ENCODE results near the gene NCAN. TPM values are rescaled to one million over a fixed set of nuclear protein-coding genes. Genes with fewer than 3 reads are reported as not detected.

NCAN gene
- total and polyA plus RNA-seq, 2 of the 13 experiments (the other 11 are each of a cell fraction or from before 2014, with no cell fraction given): not detected

GRCh38 chr19:19192078-19192882, 19.5 kb upstream of the NCAN start, which contains the start of the genes BORCS8 and RFXANK (continued):
- TF ChIP-seq ZNF318 (CRISPR knock-in tag; IDR thresholded peaks at IDR 0.05): no peak
- TF ChIP-seq ZC3H4 (CRISPR knock-in tag; IDR thresholded peaks at IDR 0.05; ENCODE audit: borderline replicate concordance): no peak
- TF ChIP-seq HNRNPUL1 (IDR thresholded peaks at IDR 0.05; ENCODE audit: low read depth, low read length): peak; percentile 74
- peak; percentile 58; the same call in 1 of the 2 replicates for TF ChIP-seq ZNF777 (CRISPR knock-in tag; IDR thresholded peaks at IDR 0.05)
- no peak for TF ChIP-seq CENPT (CRISPR knock-in tag; IDR thresholded peaks at IDR 0.05; ENCODE audit: low read depth)
- TF ChIP-seq IRF1 (CRISPR knock-in tag; IDR thresholded peaks at IDR 0.05; ENCODE audit: low read depth): no peak
- peak; percentile 97 for TF ChIP-seq RBM39 (IDR thresholded peaks at IDR 0.05; ENCODE audit: low read depth, low read length, poor library complexity, severe bottlenecking)
- TF ChIP-seq GATAD1 (CRISPR knock-in tag; IDR thresholded peaks at IDR 0.05): peak; percentile 99
- TF ChIP-seq ZNF20 (CRISPR knock-in tag; IDR thresholded peaks at IDR 0.05): no peak
- TF ChIP-seq HNF1A (IDR thresholded peaks at IDR 0.05; ENCODE audit: low read depth): no peak
- TF ChIP-seq HNF1A (CRISPR knock-in tag; IDR thresholded peaks at IDR 0.05; ENCODE audit: borderline replicate concordance): peak; percentile 57; the same call in 1 of the 2 replicates
- peak; percentile 36; the same call in 1 of the 2 replicates for TF ChIP-seq MIER3 (CRISPR knock-in tag; IDR thresholded peaks at IDR 0.05; ENCODE audit: borderline replicate concordance)

All from HepG2 (cell line).